ENCODE results near the gene PIP5KL1. TPM values are rescaled to one million over a fixed set of nuclear protein-coding genes. Genes with fewer than 3 reads are reported as not detected.

PIP5KL1 gene
- total and polyA plus RNA-seq, 2 experiments from 2014 or later: 13.4 to 19.5 TPM

DNA sequence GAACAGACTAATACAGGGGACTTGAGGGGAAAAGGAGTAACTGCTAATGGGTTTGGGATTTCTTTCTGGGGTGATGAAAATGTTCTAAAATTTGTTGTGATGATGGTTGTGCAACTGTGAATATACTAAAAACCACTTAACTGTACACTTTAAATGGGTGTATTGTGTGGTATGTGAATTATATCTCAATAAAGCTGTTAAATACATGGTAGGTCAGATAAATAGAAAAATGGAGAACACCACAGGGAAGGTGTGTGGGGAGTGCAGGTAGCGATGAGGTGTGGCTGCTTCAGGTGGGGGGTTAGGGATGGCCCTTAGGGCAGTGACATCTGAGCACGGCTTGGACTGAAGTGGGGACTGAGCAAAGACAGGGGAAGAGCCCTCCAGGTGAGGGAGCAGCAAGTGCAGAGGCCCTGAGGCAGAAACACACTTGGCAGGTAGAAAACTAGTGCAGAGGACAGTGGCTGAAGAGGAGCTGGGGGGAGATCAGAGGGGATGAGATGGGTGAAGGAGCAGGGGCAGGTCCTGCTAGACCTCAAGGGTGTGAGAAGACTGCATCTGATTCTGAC lies 29.3 kb upstream of the PIP5KL1 start:
- H3K4me2 ChIP-seq: no peak overlapping the region
- peaks cover 22% of the 10 kb centered on the region for H3K27me3 Mint-ChIP-seq (ENCODE audit: insufficient read depth, low read depth, poor library complexity)

DNA sequence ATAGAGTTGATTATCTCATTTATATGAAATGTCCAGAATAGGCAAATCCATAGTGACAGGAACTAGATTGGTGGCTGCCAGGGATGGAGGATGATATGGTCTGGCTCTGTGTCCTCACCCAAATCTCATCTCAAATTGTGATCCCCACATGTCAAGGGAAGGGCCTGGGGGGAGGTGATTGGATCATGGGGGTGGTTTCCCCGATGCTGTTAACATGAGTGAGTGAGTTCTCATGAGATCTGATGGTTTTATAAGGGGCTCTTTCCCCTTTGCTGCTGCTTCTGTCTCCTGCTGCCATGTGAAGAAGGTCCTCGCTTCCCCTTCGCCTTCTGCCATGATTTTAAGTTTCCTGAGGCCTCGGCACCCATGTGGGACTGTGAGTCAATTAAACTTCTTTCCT lies 28.8 kb upstream of the PIP5KL1 start:
- DNase-seq (ENCODE audit: low spot score): no peak
- Histone ChIP-seq H4K20me1 (replicated peaks; ENCODE audit: insufficient read depth) (peaks cover 22% of the 10 kb centered on the region), H3F3A (replicated peaks; ENCODE audit: low read depth) (0 out of 2 replicates have a peak, but pooled peaks cover 3% of the 10 kb centered on the region), H3K27ac (ENCODE audit: low read depth) (no peak overlapping the region), H3K9me2 (ENCODE audit: insufficient read depth) (no peaks in the 10 kb centered on the region), H3K27me3 (ENCODE audit: insufficient read depth) (no peaks in the 10 kb centered on the region), H3K4me3 (no peak overlapping the region), H3K36me3 (ENCODE audit: insufficient read depth) (no peaks in the 10 kb centered on the region), H3K79me2 (replicated peaks; ENCODE audit: insufficient read depth) (peaks cover 96% of the 10 kb centered on the region), H2AFZ (no peak overlapping the region), H3K4me2 (no peak overlapping the region), H3K4me1 (ENCODE audit: insufficient read depth) (peaks cover 19% of the 10 kb centered on the region)
- H3K4me1 Mint-ChIP-seq: peaks cover 53% of the 10 kb centered on the region
- H3K9me3 Mint-ChIP-seq: no peaks in the 10 kb centered on the region
- peaks cover 22% of the 10 kb centered on the region for H3K27me3 Mint-ChIP-seq (ENCODE audit: insufficient read depth, low read depth, poor library complexity)
- ATAC-seq: no peak
- H3K27ac Mint-ChIP-seq: no peak overlapping the region
- peaks cover 2% of the 10 kb centered on the region; the same call in 1 of the 3 replicates for H3K36me3 Mint-ChIP-seq (ENCODE audit: low read depth)
- TF ChIP-seq ZNF114 (CRISPR knock-in tag; IDR thresholded peaks at IDR 0.05) (no peak), NANOG (IDR thresholded peaks at IDR 0.05; ENCODE audit: borderline replicate concordance) (no peak), STAT1 (IDR thresholded peaks at IDR 0.05; ENCODE audit: unreplicated experiment) (no peak)
- TF ChIP-seq, protein P1, sequence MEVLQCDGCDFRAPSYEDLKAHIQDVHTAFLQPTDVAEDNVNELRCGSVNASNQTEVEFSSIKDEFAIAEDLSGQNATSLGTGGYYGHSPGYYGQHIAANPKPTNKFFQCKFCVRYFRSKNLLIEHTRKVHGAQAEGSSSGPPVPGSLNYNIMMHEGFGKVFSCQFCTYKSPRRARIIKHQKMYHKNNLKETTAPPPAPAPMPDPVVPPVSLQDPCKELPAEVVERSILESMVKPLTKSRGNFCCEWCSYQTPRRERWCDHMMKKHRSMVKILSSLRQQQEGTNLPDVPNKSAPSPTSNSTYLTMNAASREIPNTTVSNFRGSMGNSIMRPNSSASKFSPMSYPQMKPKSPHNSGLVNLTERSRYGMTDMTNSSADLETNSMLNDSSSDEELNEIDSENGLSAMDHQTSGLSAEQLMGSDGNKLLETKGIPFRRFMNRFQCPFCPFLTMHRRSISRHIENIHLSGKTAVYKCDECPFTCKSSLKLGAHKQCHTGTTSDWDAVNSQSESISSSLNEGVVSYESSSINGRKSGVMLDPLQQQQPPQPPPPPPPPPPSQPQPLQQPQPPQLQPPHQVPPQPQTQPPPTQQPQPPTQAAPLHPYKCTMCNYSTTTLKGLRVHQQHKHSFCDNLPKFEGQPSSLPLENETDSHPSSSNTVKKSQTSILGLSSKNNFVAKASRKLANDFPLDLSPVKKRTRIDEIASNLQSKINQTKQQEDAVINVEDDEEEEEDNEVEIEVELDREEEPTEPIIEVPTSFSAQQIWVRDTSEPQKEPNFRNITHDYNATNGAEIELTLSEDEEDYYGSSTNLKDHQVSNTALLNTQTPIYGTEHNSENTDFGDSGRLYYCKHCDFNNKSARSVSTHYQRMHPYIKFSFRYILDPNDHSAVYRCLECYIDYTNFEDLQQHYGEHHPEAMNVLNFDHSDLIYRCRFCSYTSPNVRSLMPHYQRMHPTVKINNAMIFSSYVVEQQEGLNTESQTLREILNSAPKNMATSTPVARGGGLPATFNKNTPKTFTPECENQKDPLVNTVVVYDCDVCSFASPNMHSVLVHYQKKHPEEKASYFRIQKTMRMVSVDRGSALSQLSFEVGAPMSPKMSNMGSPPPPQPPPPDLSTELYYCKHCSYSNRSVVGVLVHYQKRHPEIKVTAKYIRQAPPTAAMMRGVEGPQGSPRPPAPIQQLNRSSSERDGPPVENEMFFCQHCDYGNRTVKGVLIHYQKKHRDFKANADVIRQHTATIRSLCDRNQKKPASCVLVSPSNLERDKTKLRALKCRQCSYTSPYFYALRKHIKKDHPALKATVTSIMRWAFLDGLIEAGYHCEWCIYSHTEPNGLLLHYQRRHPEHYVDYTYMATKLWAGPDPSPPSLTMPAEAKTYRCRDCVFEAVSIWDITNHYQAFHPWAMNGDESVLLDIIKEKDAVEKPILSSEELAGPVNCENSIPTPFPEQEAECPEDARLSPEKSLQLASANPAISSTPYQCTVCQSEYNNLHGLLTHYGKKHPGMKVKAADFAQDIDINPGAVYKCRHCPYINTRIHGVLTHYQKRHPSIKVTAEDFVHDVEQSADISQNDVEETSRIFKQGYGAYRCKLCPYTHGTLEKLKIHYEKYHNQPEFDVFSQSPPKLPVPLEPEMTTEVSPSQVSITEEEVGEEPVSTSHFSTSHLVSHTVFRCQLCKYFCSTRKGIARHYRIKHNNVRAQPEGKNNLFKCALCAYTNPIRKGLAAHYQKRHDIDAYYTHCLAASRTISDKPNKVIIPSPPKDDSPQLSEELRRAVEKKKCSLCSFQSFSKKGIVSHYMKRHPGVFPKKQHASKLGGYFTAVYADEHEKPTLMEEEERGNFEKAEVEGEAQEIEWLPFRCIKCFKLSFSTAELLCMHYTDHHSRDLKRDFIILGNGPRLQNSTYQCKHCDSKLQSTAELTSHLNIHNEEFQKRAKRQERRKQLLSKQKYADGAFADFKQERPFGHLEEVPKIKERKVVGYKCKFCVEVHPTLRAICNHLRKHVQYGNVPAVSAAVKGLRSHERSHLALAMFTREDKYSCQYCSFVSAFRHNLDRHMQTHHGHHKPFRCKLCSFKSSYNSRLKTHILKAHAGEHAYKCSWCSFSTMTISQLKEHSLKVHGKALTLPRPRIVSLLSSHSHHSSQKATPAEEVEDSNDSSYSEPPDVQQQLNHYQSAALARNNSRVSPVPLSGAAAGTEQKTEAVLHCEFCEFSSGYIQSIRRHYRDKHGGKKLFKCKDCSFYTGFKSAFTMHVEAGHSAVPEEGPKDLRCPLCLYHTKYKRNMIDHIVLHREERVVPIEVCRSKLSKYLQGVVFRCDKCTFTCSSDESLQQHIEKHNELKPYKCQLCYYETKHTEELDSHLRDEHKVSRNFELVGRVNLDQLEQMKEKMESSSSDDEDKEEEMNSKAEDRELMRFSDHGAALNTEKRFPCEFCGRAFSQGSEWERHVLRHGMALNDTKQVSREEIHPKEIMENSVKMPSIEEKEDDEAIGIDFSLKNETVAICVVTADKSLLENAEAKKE (CRISPR knock-in tag; IDR thresholded peaks at IDR 0.05): no peak
- H3K4me3 Mint-ChIP-seq: no peak overlapping the region

More for the DNA sequence above, 29.3 kb upstream of the PIP5KL1 start:
- Histone ChIP-seq H3K4me1 (ENCODE audit: insufficient read depth) (peaks cover 19% of the 10 kb centered on the region), H3K27me3 (ENCODE audit: insufficient read depth) (no peaks in the 10 kb centered on the region), H3K9me2 (ENCODE audit: insufficient read depth) (no peaks in the 10 kb centered on the region), H3K36me3 (ENCODE audit: insufficient read depth) (no peaks in the 10 kb centered on the region), H3F3A (replicated peaks; ENCODE audit: low read depth) (0 out of 2 replicates have a peak, but pooled peaks cover 3% of the 10 kb centered on the region), H2AFZ (no peak overlapping the region), H3K4me3 (no peak overlapping the region), H4K20me1 (replicated peaks; ENCODE audit: insufficient read depth) (peaks cover 22% of the 10 kb centered on the region), H3K27ac (ENCODE audit: low read depth) (peak overlapping the region; percentile 69; the same call in 1 of the 2 replicates), H3K79me2 (replicated peaks; ENCODE audit: insufficient read depth) (peaks cover 96% of the 10 kb centered on the region)
- H3K36me3 Mint-ChIP-seq (ENCODE audit: low read depth): peaks cover 2% of the 10 kb centered on the region; the same call in 1 of the 3 replicates
- no peak for DNase-seq (ENCODE audit: low spot score)
- H3K4me3 Mint-ChIP-seq: no peak overlapping the region
- no peaks in the 10 kb centered on the region for H3K9me3 Mint-ChIP-seq
- H3K27ac Mint-ChIP-seq: peak overlapping the region; percentile 68; the same call in 1 of the 2 replicates
- H3K4me1 Mint-ChIP-seq: peaks cover 52% of the 10 kb centered on the region
- TF ChIP-seq ZNF114 (CRISPR knock-in tag; IDR thresholded peaks at IDR 0.05) (no peak), ZNF331 (CRISPR knock-in tag; IDR thresholded peaks at IDR 0.05; ENCODE audit: low read depth) (no peak), POLR2AphosphoS5 (IDR thresholded peaks at IDR 0.05; ENCODE audit: low read depth) (no peak)
- no peak for ATAC-seq
